Tibial nerve (tissue), 4 donors: ENCODE measurements around the gene WBP4.

Experiments
- EP300 ChIP-seq, 2 donors: sonication (generic); formaldehyde crosslinking; IDR thresholded peaks; one replicate each; pipeline ENCODE4 v1.6.1; 2017; ENCODE audit warnings: antibody characterized with exemption in 2 of 2, mild to moderate bottlenecking in 1 of 2
- POLR2A ChIP-seq, 2 donors: fragments of 450-650 bp; IDR thresholded peaks; one replicate each; pipeline ENCODE4 v1.6.1; 2017; ENCODE audit warnings: antibody characterized with exemption in 2 of 2, mild to moderate bottlenecking in 2 of 2, moderate library complexity in 2 of 2
- TF ChIP-seq, protein P1 (sequence below), 5 experiments: fragments of 200-600 bp in 3 of 5; fragments of 450-650 bp in 2 of 5; sonication (generic) in 3 of 5; IDR thresholded peaks; one replicate each; pipeline ENCODE4 v1.5.1; 2016 to 2019; ENCODE audit warnings: antibody characterized with exemption in 5 of 5, mild to moderate bottlenecking in 3 of 5, moderate library complexity in 2 of 5

DNA sequence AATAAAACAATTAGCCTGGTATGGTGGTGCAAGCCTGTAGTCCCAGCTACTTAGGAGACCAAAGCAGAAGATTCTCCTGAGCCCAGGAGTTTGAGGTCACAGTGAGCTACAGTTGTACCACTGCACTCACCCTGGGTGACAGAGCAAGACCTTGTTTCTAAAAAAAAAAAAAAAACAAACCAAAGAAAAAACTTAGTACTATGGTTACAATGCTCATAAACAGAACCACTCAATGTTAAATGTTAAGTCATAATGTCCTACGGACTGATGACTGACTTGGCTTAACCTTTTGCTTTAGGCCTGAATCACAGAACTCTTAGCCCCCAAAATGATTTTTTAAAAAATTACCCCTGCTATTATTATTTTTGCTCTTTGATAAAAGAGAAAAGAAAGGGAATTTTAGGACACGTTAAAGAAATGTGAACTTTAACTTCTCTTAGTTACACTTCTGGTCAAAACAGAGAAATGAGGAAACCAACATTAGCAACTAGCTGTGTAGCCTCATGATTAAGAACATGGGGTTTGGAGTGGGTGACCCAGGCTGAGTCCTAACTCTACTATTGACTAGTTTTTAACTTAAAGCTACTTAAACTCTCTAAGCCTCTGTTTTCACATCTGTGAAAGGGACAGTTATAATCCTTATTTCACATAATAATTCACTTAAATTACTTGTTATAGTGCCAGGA, 28.5 kb upstream of the WBP4 start:
- TF ChIP-seq, protein P1, sequence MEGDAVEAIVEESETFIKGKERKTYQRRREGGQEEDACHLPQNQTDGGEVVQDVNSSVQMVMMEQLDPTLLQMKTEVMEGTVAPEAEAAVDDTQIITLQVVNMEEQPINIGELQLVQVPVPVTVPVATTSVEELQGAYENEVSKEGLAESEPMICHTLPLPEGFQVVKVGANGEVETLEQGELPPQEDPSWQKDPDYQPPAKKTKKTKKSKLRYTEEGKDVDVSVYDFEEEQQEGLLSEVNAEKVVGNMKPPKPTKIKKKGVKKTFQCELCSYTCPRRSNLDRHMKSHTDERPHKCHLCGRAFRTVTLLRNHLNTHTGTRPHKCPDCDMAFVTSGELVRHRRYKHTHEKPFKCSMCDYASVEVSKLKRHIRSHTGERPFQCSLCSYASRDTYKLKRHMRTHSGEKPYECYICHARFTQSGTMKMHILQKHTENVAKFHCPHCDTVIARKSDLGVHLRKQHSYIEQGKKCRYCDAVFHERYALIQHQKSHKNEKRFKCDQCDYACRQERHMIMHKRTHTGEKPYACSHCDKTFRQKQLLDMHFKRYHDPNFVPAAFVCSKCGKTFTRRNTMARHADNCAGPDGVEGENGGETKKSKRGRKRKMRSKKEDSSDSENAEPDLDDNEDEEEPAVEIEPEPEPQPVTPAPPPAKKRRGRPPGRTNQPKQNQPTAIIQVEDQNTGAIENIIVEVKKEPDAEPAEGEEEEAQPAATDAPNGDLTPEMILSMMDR (IDR thresholded peaks at IDR 0.05) = no peak
- TF ChIP-seq POLR2A (IDR thresholded peaks at IDR 0.05) (no peak), EP300 (IDR thresholded peaks at IDR 0.05) (no peak)
